Mammary microvascular endothelial cell (primary cell): ENCODE results near the gene NRN1L. TPM values are rescaled to one million over a fixed set of nuclear protein-coding genes. Genes with fewer than 3 reads are reported as not detected.

Experiments used
- total RNA-seq: library from RNA; depleted of rRNA; stranded (reverse); fragments of >200 nt; gene quantifications from 2 replicates; pipeline ENCODE4 v1.2.3, GENCODE V29; 2015

The NRN1L gene
- total RNA-seq = 0.69 TPM in 1 of 2 replicates, not detected in the other

GRCh38 chr16:67884684-67885083 is at the start of gene NRN1L:
Gene NRN1L, plus strand, starts transcription at chr16:67884885. Its CDS starts 19 bp downstream, at chr16:67884904.

GRCh38 chr16:67841816-67842508 is 42.7 kb upstream of the NRN1L start, which contains the start of gene THAP11:
Gene THAP11, plus strand, starts transcription at chr16:67842320. Its CDS starts 235 bp downstream, at chr16:67842555.

GRCh38 chr16:67846320-67847063 is 38.2 kb upstream of the NRN1L start, which contains the start of gene NUTF2:
Gene NUTF2, plus strand, starts transcription at chr16:67846933. Its CDS starts 18,198 bp downstream, at chr16:67865131.

GRCh38 chr16:67847064-67847861 is 37.4 kb upstream of the NRN1L start, which contains the start of gene CENPT:
Gene CENPT, minus strand, starts transcription at chr16:67847693. Its CDS starts 13,834 bp downstream, at chr16:67833859.

GRCh38 chr16:67872631-67873434 is 11.9 kb upstream of the NRN1L start, which contains the start of gene EDC4:
Gene EDC4, plus strand, starts transcription at chr16:67873052. Its CDS starts 210 bp downstream, at chr16:67873262.

GRCh38 chr16:67892899-67893742 is 8.4 kb downstream of the NRN1L start, which contains the start of gene PSKH1:
Gene PSKH1, plus strand, starts transcription at chr16:67893254. Its CDS starts 15,496 bp downstream, at chr16:67908750.

GRCh38 chr16:67931712-67932461 is 47.2 kb downstream of the NRN1L start, which contains the start of gene CTRL:
Gene CTRL, minus strand, starts transcription at chr16:67931862. Its CDS starts 10 bp downstream, at chr16:67931852.

Other genes starting within 250 kb of the NRN1L start
- gene CARMIL2, start 239.7 kb upstream of the NRN1L start, total RNA-seq = 0.25 and 3.6 TPM in 2 replicates
- 26.0 and 35.8 TPM in 2 replicates for gene ACD, start 224.6 kb upstream of the NRN1L start, total RNA-seq
- gene PARD6A, start 223.9 kb upstream of the NRN1L start, total RNA-seq = 2.8 and 4.5 TPM in 2 replicates
- gene ENKD1, start 218.1 kb upstream of the NRN1L start, total RNA-seq = 14.3 and 16.5 TPM in 2 replicates
- gene C16orf86, start 218.1 kb upstream of the NRN1L start, total RNA-seq = 3.6 and 5.8 TPM in 2 replicates
- 19.6 TPM in 2 replicates for gene GFOD2, start 165.6 kb upstream of the NRN1L start, total RNA-seq
- 8.6 and 10.3 TPM in 2 replicates for gene RANBP10, start 78.3 kb upstream of the NRN1L start, total RNA-seq
- 0.13 and 0.20 TPM in 2 replicates for gene TSNAXIP1, start 78.0 kb upstream of the NRN1L start, total RNA-seq
- gene THAP11, start 42.6 kb upstream of the NRN1L start, total RNA-seq = 35.4 and 40.7 TPM in 2 replicates
- gene NUTF2, start 38.0 kb upstream of the NRN1L start, total RNA-seq = 158 and 170 TPM in 2 replicates
- gene CENPT, start 37.2 kb upstream of the NRN1L start, total RNA-seq = 29.4 and 31.6 TPM in 2 replicates
- gene EDC4, start 11.8 kb upstream of the NRN1L start, total RNA-seq = 50.1 and 74.3 TPM in 2 replicates
- 8.3 and 10.8 TPM in 2 replicates for gene PSKH1, start 8.4 kb downstream of the NRN1L start, total RNA-seq
- 0.84 and 0.87 TPM in 2 replicates for gene CTRL, start 47.0 kb downstream of the NRN1L start, total RNA-seq
- 73.8 and 78.3 TPM in 2 replicates for gene PSMB10, start 52.0 kb downstream of the NRN1L start, total RNA-seq
- gene LCAT, start 59.2 kb downstream of the NRN1L start, total RNA-seq = 3.7 and 4.5 TPM in 2 replicates
- 34.7 and 40.2 TPM in 2 replicates for gene SLC12A4, start 83.8 kb downstream of the NRN1L start, total RNA-seq
- gene DPEP3, start 95.6 kb downstream of the NRN1L start, total RNA-seq = not detected in 2 replicates
- gene DPEP2, start 114.6 kb downstream of the NRN1L start, total RNA-seq = 0.05 TPM in 1 of 2 replicates, not detected in the other
- not detected in 2 replicates for gene DPEP2NB, start 131.0 kb downstream of the NRN1L start, total RNA-seq
- gene DDX28, start 138.3 kb downstream of the NRN1L start, total RNA-seq = 5.3 and 8.1 TPM in 2 replicates
- gene DUS2, start 138.4 kb downstream of the NRN1L start, total RNA-seq = 16.5 and 19.5 TPM in 2 replicates
- 21.0 and 22.1 TPM in 2 replicates for gene NFATC3, start 200.5 kb downstream of the NRN1L start, total RNA-seq